OCI-LY1 (cell line): ENCODE data around the gene IL1RAP.

Experiments used
- H2AFZ ChIP-seq: fragments of 200-600 bp; sonication (generic), shearing (Covaris generic); 2 replicates; pipeline ENCODE4 v1.6.0; 2014; ENCODE audit warnings: antibody characterized with exemption, mild to moderate bottlenecking, low read length
- H3F3A ChIP-seq: fragments of 200-600 bp; sonication (generic), shearing (Covaris generic); 2 replicates; pipeline ENCODE4 v1.6.0; 2014; ENCODE audit warnings: mild to moderate bottlenecking, antibody characterized with exemption, low read length, moderate library complexity; ENCODE audit not compliant: insufficient read depth
- H3K27ac ChIP-seq: fragments of 200-600 bp; sonication (generic); 2 replicates; pipeline ENCODE4 v1.5.1; 2014; ENCODE audit warnings: low read length, mixed run types, mild to moderate bottlenecking, low read depth; ENCODE audit not compliant: poor library complexity, severe bottlenecking
- H3K27me3 ChIP-seq: fragments of 200-600 bp; sonication (generic); 2 replicates; pipeline ENCODE4 v1.6.0; 2014; ENCODE audit warnings: antibody characterized with exemption, mild to moderate bottlenecking, low read length, moderate library complexity; ENCODE audit not compliant: insufficient read depth
- H3K36me3 ChIP-seq: fragments of 200-600 bp; sonication (generic); 2 replicates; pipeline ENCODE4 v1.6.1; 2014; ENCODE audit warnings: mild to moderate bottlenecking, antibody characterized with exemption, low read length, moderate library complexity, mixed read lengths; ENCODE audit not compliant: insufficient read depth
- H3K4me1 ChIP-seq: fragments of 200-600 bp; sonication (generic); 2 replicates; pipeline ENCODE4 v1.5.1; 2014; ENCODE audit warnings: mild to moderate bottlenecking, low read length, moderate library complexity; ENCODE audit not compliant: insufficient read depth, severe bottlenecking
- H3K4me2 ChIP-seq: fragments of 200-600 bp; sonication (generic), shearing (Covaris generic); 2 replicates; pipeline ENCODE4 v1.6.1; 2014; ENCODE audit warnings: low read length
- H3K4me3 ChIP-seq: fragments of 200-600 bp; sonication (generic); 2 replicates; pipeline ENCODE4 v1.5.1; 2014; ENCODE audit warnings: low read length, low read depth, mild to moderate bottlenecking, mixed read lengths; ENCODE audit not compliant: poor library complexity, severe bottlenecking
- H3K79me2 ChIP-seq: fragments of 200-600 bp; shearing (Covaris generic); 2 replicates; pipeline ENCODE4 v1.6.1; 2016; ENCODE audit warnings: mixed run types, low read length, mixed read lengths; ENCODE audit not compliant: insufficient read depth
- H3K9ac ChIP-seq: fragments of 200-600 bp; sonication (generic), shearing (Covaris generic); 2 replicates; pipeline ENCODE4 v1.6.1; 2014; ENCODE audit warnings: mild to moderate bottlenecking, low read length, mixed read lengths
- H3K9me2 ChIP-seq: fragments of 200-600 bp; sonication (generic), shearing (Covaris generic); 2 replicates; pipeline ENCODE4 v1.6.1; 2014; ENCODE audit warnings: low read depth, mild to moderate bottlenecking, low read length, mixed read lengths
- H3K9me3 ChIP-seq: fragments of 200-600 bp; shearing (Covaris generic); 2 replicates; pipeline ENCODE4 v1.6.1; 2014; ENCODE audit warnings: low read length, mixed read lengths
- H4K20me1 ChIP-seq: fragments of 200-600 bp; sonication (generic), shearing (Covaris generic); 2 replicates; pipeline ENCODE4 v1.6.0; 2016; ENCODE audit warnings: mild to moderate bottlenecking, low read length; ENCODE audit not compliant: insufficient read depth
- EZH2 ChIP-seq: fragments of 200-600 bp; sonication (generic), shearing (Covaris generic); IDR thresholded peaks from 2 replicates; pipeline ENCODE4 v1.8.0; 2017; ENCODE audit warnings: borderline replicate concordance, mixed run types, mild to moderate bottlenecking, antibody characterized with exemption, low read length, moderate library complexity, mixed read lengths
- TF ChIP-seq, protein P1 (sequence below): fragments of 200-600 bp; sonication (generic), shearing (Covaris generic); IDR thresholded peaks from 2 replicates; pipeline ENCODE4 v1.5.1; 2017; ENCODE audit warnings: mild to moderate bottlenecking, antibody characterized with exemption, low read length, moderate library complexity, mixed read lengths

IL1RAP gene

DNA sequence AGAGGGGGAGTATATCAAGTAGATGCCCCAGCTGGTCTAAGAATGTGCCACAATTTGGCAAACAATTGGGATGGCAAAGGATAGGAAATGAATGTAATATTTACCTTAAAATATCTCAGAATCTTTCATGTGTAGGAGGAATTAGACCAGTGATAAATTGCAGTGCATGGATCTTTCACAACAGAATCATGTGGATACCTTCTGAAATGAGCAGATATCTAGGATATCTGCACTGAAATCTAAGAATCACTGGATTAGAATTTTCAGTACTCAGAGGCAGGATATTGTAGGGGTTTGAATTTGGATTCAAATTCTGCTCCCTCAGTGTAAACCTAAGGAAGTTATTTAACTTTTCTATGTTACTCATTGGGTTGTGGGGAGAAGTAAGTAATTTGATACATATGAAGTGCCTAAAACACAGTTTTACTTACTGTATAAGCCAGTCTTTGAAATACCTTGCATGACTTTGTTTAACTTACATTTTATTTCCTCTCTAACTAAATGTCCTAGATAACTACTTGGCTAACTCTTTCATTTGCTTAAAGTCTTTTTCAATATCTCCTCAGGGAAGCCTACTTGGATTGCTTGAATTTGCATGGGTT lies 8.8 kb downstream of the IL1RAP start:
- no peaks in the 10 kb centered on the region for H3K79me2 ChIP-seq
- no peak overlapping the region for H3K4me3 ChIP-seq
- TF ChIP-seq, protein P1, sequence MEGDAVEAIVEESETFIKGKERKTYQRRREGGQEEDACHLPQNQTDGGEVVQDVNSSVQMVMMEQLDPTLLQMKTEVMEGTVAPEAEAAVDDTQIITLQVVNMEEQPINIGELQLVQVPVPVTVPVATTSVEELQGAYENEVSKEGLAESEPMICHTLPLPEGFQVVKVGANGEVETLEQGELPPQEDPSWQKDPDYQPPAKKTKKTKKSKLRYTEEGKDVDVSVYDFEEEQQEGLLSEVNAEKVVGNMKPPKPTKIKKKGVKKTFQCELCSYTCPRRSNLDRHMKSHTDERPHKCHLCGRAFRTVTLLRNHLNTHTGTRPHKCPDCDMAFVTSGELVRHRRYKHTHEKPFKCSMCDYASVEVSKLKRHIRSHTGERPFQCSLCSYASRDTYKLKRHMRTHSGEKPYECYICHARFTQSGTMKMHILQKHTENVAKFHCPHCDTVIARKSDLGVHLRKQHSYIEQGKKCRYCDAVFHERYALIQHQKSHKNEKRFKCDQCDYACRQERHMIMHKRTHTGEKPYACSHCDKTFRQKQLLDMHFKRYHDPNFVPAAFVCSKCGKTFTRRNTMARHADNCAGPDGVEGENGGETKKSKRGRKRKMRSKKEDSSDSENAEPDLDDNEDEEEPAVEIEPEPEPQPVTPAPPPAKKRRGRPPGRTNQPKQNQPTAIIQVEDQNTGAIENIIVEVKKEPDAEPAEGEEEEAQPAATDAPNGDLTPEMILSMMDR: no peak
- TF ChIP-seq EZH2: no peak
- no peak overlapping the region for H3K9ac ChIP-seq
- H4K20me1 ChIP-seq: no peaks in the 10 kb centered on the region
- H3K4me2 ChIP-seq: no peak overlapping the region
- H3K36me3 ChIP-seq: no peaks in the 10 kb centered on the region
- H3F3A ChIP-seq: no peaks in the 10 kb centered on the region
- H3K27ac ChIP-seq: no peak overlapping the region
- H2AFZ ChIP-seq: no peak overlapping the region
- no peaks in the 10 kb centered on the region for H3K4me1 ChIP-seq
- no peaks in the 10 kb centered on the region for H3K27me3 ChIP-seq
- no peaks in the 10 kb centered on the region for H3K9me3 ChIP-seq
- no peaks in the 10 kb centered on the region for H3K9me2 ChIP-seq

DNA sequence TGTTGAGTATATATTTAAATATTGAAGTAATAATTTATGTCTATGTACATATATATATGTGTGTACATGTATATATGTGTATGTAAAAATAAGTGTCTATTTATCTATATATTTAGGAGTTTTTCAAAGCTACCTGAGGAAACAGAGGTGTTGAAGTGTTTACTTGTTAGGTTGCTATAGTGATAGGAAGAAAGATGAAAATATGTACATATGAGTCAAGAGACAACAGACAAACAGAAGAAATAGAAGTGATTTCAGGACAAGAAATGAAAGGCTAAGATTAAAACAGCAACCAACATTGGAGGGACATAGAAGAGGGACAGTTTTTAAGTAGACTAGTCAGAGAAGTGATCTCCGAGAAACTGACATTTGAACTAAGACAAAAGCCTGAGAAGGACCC lies 11.1 kb downstream of the IL1RAP start:
- H2AFZ ChIP-seq: no peak overlapping the region
- no peaks in the 10 kb centered on the region for H3K9me3 ChIP-seq
- H3K4me2 ChIP-seq: no peak overlapping the region
- no peaks in the 10 kb centered on the region for H3F3A ChIP-seq
- H3K36me3 ChIP-seq: no peaks in the 10 kb centered on the region
- no peaks in the 10 kb centered on the region for H3K79me2 ChIP-seq
- no peak overlapping the region for H3K27ac ChIP-seq
- H3K4me3 ChIP-seq: no peak overlapping the region
- no peak overlapping the region for H3K9ac ChIP-seq
- no peaks in the 10 kb centered on the region for H3K9me2 ChIP-seq
- H4K20me1 ChIP-seq: no peaks in the 10 kb centered on the region
- no peaks in the 10 kb centered on the region for H3K27me3 ChIP-seq
- H3K4me1 ChIP-seq: no peaks in the 10 kb centered on the region
- TF ChIP-seq EZH2: no peak
- TF ChIP-seq, protein P1: no peak

DNA sequence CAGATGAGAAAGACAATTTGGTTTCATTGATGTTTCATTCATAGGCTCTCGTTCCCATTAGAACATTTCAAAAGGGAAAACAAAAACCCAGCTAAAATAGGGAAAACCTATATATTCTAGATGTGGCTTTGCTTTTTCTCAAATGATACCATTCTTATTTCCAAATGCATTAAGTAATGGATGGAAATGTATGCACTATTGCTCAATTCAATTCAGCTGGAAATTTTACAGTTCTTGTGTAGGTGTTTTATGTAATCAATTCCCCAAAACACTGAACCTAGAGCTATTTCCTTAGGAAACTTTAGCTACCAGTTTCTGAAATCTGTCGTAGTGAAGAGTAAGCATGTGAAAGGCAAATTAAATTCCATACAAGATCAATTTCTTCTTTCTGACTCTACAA lies 11.7 kb downstream of the IL1RAP start:
- Histone ChIP-seq H3K9me3 (no peaks in the 10 kb centered on the region), H3K4me2 (no peak overlapping the region), H3K9ac (no peak overlapping the region), H2AFZ (no peak overlapping the region), H3K4me3 (no peak overlapping the region), H3K36me3 (no peaks in the 10 kb centered on the region), H3K4me1 (no peaks in the 10 kb centered on the region), H3K27me3 (no peaks in the 10 kb centered on the region), H4K20me1 (no peaks in the 10 kb centered on the region), H3K27ac (no peak overlapping the region), H3K9me2 (no peaks in the 10 kb centered on the region), H3K79me2 (no peaks in the 10 kb centered on the region), H3F3A (no peaks in the 10 kb centered on the region)
- TF ChIP-seq EZH2: no peak
- TF ChIP-seq, protein P1: no peak
